Mucosa of rectum (tissue), 2 donors: ENCODE results near the gene EMILIN2.
A peak's percentile ranks its signal among the peaks of the same experiment; 100 is the strongest.

Experiments
- H3K27ac ChIP-seq, 2 donors: one replicate each; pipeline ENCODE4 v1.7.0; 2013; ENCODE audit warnings: inconsistent platforms in 2 of 2, low read depth in 2 of 2, low read length in 2 of 2
- H3K27me3 ChIP-seq, 2 donors: one replicate each; pipeline ENCODE4 v1.7.0; 2013; ENCODE audit warnings: low read length in 2 of 2; ENCODE audit not compliant: control insufficient read depth in 2 of 2, insufficient read depth in 2 of 2
- H3K36me3 ChIP-seq, 2 donors: one replicate each; pipeline ENCODE4 v1.7.0; 2013; ENCODE audit warnings: low read length in 2 of 2; ENCODE audit not compliant: control insufficient read depth in 2 of 2, insufficient read depth in 2 of 2
- H3K4me1 ChIP-seq, 2 donors: one replicate each; pipeline ENCODE4 v1.7.0; 2013; ENCODE audit warnings: low read length in 2 of 2, mild to moderate bottlenecking in 1 of 2; ENCODE audit not compliant: control insufficient read depth in 2 of 2, insufficient read depth in 2 of 2
- H3K4me3 ChIP-seq, 2 donors: one replicate each; pipeline ENCODE4 v1.7.0; 2013; ENCODE audit warnings: low read length in 2 of 2
- H3K9ac ChIP-seq, 2 donors: one replicate each; pipeline ENCODE4 v1.7.0; 2013; ENCODE audit warnings: low read length in 2 of 2, low read depth in 1 of 2, mild to moderate bottlenecking in 1 of 2
- H3K9me3 ChIP-seq, 2 donors: one replicate each; pipeline ENCODE4 v1.7.0; 2013; ENCODE audit warnings: low read length in 2 of 2; ENCODE audit not compliant: control insufficient read depth in 2 of 2
- donor health status: healthy.
- donor health status: Normal muscosa, but diverticular disease.

The EMILIN2 gene

DNA sequence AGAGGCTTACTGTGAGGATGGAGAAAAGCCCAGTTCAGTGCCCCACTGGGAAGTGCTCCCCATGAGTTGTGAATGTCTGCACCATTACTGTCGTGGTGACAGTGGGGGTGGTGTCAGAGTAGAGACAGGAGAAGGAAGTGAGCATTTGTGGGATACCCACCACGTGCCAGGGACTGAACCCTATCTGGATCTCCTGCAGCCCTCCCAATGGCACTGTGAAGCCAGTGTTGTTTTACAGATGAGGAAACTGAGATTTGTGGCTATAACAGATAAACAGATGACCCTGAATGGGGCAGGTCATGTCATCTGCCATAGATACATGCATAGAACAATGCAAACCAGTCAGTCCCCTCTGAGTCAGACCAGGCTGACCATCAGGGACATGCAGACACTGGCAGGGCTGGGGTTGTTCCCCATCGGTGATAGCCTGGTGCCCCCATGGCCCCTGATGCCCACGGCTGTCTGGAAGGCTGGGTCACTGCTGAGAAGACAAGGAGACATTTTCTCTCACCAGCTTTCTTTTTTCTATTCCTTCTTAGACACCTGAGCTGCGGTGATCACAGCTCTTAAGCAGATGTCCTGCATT lies 60.8 kb downstream of the EMILIN2 start:
- Histone ChIP-seq H3K27ac (no peak overlapping the region), H3K9me3 (no peaks in the 10 kb centered on the region), H3K27me3 (no peaks in the 10 kb centered on the region), H3K36me3 (peaks cover 18 to 21% of the 10 kb centered on the region in 2 donors), H3K4me3 (peak overlapping the region; percentile 69 to 70), H3K4me1 (peaks cover 4 to 6% of the 10 kb centered on the region in 2 donors), H3K9ac (peak overlapping the region in 1 of 2 donors; percentile 76)

DNA sequence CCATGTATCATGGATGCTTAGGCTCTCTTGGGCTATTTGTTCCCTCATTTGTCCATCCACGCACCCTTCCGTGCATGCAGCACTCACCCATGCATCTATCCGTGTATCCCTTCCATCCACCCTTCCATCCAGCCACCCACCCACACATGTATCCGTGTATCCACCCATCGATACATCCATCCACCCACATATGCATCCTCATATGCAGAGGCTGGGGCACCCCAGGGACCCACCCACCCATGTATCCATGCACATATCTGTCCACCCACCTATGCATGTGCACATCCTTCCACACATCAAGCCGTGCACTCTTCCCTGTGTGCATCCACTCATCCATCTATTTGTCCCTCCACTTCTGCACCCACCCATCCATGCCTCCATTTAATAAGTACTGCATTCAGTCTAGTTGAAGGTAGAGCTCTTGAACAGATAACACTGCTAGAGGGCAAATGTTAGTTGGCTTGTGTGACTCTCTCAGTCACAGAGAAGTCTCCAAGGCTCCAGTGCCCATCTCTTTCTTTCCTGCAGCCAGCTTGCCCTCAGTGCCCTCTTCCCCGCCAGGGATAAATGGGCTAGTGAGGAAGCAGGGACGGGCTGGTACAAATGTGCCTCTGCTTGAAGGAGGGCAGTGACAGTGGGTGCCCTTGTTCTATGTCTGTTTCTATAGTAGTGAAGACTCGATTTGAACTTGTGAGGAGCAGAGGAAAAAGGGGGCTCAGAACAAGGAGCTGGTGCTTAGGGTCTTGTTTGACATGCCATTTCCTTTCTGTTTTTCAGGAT lies 61.5 kb downstream of the EMILIN2 start:
- Histone ChIP-seq H3K27ac (no peak overlapping the region), H3K9ac (no peak overlapping the region), H3K4me3 (no peak overlapping the region), H3K27me3 (no peaks in the 10 kb centered on the region), H3K36me3 (peaks cover 23% of the 10 kb centered on the region in 2 donors), H3K9me3 (no peaks in the 10 kb centered on the region), H3K4me1 (peaks cover 4 to 6% of the 10 kb centered on the region in 2 donors)

DNA sequence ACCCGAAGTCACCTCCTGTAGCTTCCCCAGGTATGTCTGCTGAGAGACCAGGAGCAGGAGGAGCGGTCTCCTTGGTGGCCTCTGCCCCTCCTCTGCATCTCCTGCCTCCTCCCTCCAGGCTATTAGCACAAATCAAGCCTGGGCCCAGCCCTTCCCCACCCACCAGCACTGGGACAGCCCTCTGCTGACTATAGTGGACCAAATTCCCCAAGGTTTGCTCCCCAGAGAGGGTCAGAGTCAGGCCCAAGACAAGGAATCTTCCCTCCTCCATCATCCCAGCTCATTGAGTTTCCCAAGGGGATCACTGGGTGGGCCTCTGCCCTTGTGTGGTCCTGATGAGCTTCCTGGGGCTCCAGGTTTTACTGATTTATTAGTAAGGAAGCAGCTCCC lies 62.1 kb downstream of the EMILIN2 start:
- H3K9ac ChIP-seq, result no peak overlapping the region
- peaks cover 26 to 29% of the 10 kb centered on the region in 2 donors for H3K36me3 ChIP-seq
- H3K27ac ChIP-seq, result no peak overlapping the region
- H3K4me1 ChIP-seq, result peaks cover 4 to 6% of the 10 kb centered on the region in 2 donors
- no peaks in the 10 kb centered on the region for H3K9me3 ChIP-seq
- no peak overlapping the region for H3K4me3 ChIP-seq
- no peaks in the 10 kb centered on the region for H3K27me3 ChIP-seq

DNA sequence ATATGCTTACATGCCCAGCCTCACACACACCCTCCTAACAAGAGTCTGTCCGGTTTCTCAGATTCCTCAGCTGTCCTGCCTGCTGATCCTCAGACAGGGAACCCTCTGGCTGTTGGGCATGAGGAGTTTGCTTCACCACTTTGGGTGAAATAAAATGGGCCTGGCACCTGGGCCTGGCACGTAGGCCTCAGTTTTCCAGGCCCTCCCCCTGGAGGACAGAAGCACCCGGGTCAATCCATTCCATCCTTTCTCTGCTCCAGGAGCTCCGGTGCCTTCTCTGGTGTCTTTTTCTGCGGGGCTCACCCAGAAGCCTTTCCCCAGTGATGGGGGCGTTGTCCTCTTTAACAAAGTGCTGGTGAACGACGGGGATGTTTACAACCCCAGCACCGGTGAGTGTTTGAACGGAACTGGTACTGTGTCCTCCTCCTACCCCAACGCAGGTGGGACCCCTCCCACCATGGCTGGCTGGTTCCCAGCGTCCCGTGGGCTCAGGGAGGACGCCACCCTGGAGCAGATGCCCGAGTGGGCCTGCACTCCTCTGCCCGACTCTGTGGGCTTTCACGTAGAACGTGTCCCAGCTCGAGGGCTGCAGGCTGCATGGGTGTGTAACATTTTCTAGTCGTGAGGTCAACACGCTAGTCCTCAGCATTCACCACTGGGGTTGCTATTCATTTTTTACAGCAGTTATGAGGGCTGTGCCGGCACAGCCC lies 62.8 kb downstream of the EMILIN2 start:
- Histone ChIP-seq H3K9ac (no peak overlapping the region), H3K27ac (no peak overlapping the region), H3K36me3 (peaks cover 32 to 35% of the 10 kb centered on the region in 2 donors)

DNA sequence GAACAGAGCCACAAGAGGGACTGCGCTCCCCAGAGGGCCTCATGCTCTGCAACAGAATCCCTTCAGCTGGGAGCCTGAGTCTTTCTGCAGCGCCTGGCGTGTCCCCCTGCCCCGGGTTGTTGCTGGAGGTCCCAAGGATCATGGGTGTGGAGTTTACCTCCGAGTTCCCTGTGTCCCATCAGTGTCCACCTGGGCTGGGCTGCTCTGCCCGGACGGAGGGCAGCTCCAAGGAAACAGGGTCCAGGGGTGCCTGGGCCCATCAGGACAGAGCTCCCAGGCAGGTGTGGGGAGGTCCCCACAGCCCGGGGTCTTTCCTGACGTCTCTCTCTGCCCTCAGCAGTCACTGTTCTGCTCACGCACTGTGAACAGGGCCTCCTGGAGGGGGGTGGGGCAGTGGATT lies 63.5 kb downstream of the EMILIN2 start:
- Histone ChIP-seq H3K27me3 (no peaks in the 10 kb centered on the region), H3K9me3 (no peaks in the 10 kb centered on the region), H3K36me3 (peaks cover 39 to 41% of the 10 kb centered on the region in 2 donors), H3K4me3 (no peak overlapping the region), H3K9ac (no peak overlapping the region), H3K27ac (no peak overlapping the region), H3K4me1 (peaks cover 4 to 6% of the 10 kb centered on the region in 2 donors)

More for the DNA sequence above, 62.8 kb downstream of the EMILIN2 start:
- no peak overlapping the region for H3K4me3 ChIP-seq
- H3K9me3 ChIP-seq, result no peaks in the 10 kb centered on the region
- H3K27me3 ChIP-seq, result no peaks in the 10 kb centered on the region
- H3K4me1 ChIP-seq, result peaks cover 4 to 6% of the 10 kb centered on the region in 2 donors

DNA sequence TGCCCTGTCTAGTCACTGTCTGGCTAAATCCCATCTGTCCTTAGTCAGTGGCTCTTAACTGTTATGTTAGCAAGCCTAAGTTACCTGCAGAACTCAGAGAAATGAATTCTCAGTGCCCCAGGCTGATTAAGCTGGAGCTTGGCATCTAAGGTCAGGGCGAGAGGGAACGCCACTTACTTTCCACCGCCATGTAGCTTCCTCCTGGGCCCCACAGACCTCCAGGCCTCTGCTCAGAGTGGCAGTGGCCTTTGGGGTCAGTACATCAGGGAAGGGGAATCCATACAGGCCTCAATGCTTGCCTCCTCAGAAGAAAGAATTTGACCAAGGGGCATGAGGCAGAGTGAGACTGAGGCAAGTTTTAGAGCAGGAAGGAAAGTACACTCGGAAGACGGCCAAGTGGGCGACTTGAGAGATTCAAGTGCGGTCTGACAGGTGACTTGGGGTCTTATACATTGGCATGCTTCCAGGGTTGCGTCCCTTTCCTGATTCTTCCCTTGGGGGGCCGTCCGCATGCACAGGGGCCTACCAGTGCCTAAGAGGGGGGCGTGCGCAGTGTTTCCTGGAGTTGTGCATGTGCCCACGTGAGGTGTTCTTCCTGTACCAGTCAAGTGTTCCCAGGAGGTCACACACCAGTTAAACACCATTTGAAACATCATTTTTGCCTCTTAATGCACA lies 64.1 kb downstream of the EMILIN2 start:
- H3K36me3 ChIP-seq, result peaks cover 39 to 44% of the 10 kb centered on the region in 2 donors
- no peak overlapping the region for H3K27ac ChIP-seq
- H3K9ac ChIP-seq, result no peak overlapping the region

DNA sequence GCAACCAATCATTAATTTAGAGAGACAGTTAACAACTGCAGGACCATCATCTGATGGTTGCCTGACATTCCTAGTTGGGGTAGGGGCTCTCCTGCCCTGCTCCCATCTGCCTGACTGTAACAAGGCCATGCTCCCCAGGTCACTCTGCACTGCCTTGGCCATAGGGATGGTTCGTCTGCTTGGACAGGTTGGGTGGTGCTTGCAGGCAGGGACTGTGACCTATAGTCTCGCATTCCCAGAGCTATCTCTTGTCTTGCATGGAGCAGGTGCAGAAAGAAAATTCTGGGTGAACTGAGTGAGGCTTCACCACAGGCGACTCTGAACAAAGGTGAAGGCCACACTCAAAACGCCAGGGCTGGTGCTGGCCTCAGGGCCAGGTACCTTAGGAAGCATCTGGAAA lies 64.7 kb downstream of the EMILIN2 start:
- H3K36me3 ChIP-seq, result peaks cover 39 to 51% of the 10 kb centered on the region in 2 donors
- no peak overlapping the region for H3K4me3 ChIP-seq
- no peak overlapping the region for H3K27ac ChIP-seq
- H3K9ac ChIP-seq, result no peak overlapping the region
- H3K4me1 ChIP-seq, result peaks cover 7 to 11% of the 10 kb centered on the region in 2 donors
- H3K9me3 ChIP-seq, result no peaks in the 10 kb centered on the region
- no peaks in the 10 kb centered on the region for H3K27me3 ChIP-seq

More for the DNA sequence above, 64.1 kb downstream of the EMILIN2 start:
- Histone ChIP-seq H3K9me3 (no peaks in the 10 kb centered on the region), H3K4me1 (peaks cover 5 to 6% of the 10 kb centered on the region in 2 donors), H3K27me3 (no peaks in the 10 kb centered on the region), H3K4me3 (no peak overlapping the region)

DNA sequence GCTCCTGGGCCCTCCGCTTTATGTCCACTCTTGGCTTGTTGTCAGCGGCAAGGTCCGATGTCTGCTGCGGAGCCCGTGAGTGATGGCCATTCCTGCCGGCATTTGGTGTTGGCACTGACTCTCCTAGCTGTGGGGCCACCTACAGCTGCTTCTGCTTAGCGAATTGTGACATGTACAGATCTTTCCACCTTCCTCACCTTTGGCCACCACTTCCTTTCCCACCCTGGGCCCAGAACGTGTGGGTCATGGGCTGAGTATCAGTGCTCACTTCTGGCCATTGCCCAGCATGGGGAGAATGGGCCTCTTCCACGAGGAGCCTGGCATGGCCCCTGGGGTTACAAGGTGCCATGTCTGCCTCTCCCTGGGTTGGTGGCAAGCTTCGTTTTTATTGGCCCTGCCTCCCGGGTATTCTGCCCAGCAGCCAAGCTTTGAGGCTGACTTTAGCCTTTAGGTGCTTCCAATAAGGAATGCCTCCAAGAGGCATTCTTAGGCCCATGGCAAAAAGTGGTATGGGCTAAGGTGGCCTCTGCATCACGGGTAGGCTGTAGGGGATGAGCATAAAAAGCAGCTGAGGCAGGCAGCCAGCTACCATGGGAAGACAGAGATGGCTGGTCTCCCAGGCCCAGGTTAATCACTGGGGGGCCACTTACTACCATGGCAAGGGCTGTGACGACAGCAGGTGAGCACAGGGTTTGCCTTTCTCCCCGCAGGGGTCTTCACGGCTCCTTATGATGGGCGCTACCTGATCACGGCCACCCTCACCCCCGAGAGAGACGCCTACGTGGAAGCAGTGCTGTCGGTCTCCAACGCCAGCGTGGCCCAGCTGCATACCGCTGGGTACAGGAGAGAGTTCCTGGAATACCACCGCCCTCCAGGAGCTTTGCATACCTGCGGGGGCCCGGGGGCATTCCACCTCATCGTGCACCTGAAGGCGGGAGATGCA lies 65.8 kb downstream of the EMILIN2 start:
- Histone ChIP-seq H3K27ac (no peak overlapping the region), H3K4me1 (peaks cover 12 to 17% of the 10 kb centered on the region in 2 donors), H3K9ac (no peak overlapping the region), H3K36me3 (peaks cover 39 to 58% of the 10 kb centered on the region in 2 donors), H3K4me3 (no peak overlapping the region), H3K27me3 (no peaks in the 10 kb centered on the region), H3K9me3 (no peaks in the 10 kb centered on the region)

DNA sequence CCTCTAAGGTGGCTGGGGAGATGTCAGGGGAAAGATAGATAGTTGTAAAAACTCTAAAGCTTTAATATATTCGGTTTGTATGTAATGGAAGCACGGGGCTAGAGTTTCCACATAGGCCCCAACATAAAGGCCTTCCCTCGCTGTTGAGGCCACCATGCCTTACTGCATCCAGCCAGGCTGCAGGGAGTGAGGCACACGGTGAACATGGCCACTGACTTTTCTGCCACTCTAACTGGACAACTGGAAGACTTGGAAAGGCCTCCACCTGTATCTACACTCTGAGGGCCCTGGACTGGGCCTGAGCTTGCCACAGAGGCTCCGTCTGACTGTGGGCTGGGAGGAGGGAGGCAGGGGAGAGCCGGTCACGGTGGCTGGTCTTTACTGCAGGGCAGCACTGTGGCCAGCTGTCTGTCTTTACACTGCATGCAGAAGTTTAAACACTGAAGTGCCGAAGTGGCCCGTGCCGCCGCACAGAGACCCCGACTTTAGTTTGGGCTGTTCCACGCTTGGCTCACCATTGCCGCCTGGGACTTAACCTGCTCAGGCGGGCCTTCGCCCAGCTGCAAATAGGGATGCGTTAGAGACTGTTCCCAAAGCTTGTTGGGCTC lies 66.7 kb downstream of the EMILIN2 start:
- Histone ChIP-seq H3K36me3 (peaks cover 39 to 59% of the 10 kb centered on the region in 2 donors), H3K4me3 (no peak overlapping the region), H3K9me3 (no peaks in the 10 kb centered on the region), H3K27ac (no peak overlapping the region), H3K27me3 (no peaks in the 10 kb centered on the region), H3K4me1 (peaks cover 12 to 18% of the 10 kb centered on the region in 2 donors), H3K9ac (no peak overlapping the region)
